Measurements from ENCODE around the gene NCOA1. TPM values are rescaled to one million over a fixed set of nuclear protein-coding genes. Genes with fewer than 3 reads are reported as not detected.
"Not testable (repeated sequence)": the region's sequence is repeated elsewhere in the genome, so short reads cannot be mapped to it uniquely, and the experiment has no call there.

The NCOA1 gene
- polyA plus RNA-seq, 4 donors, result 13.8 to 48.5 (median 20.4) TPM

DNA sequence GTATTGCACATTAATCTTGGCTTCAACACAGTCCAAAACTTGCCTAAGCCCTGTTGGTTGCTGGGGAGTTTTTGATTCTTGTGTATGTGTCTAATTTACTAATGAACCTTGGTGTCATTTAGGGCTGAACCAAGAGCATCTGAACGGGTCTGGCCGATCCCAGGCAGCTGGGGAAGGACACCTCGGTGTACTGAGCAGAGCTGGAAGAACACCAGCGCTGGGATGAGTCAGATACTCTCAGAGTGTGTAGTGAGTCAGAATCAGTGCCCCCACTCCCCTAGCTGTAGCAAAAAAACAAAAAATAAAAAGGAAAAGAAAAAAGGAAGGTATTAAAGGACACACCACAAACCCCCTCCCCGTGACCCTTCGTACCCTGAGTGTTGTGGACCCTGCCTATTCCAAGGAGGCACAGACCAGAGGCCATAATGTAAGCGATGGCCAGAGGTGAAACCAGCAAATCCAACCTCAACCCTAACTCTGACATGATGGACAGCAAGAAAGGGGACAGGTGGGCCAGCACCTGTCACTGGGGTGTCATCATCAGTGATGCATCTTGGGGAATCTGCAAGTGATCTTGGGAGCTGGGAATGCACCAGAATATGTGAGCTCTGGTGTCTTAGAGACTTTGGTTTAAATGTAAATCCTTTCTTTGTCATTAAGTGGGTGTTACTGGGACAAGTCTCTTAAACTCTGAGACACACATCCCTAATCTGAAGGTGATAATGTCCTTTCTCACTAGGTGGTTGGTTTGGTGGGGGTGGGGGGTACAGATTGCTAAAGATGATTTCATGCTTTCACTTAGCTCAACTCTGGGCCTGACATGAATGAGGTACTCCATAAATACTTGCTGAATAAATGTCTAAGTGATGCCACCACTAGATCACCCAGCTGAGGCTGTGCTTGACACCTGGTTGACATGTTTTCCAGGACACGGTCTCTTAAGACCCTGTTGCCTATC, 34.2 kb upstream of the NCOA1 start:
- Histone ChIP-seq H3K27ac (ENCODE audit: low read depth in 1 of 3, low read length in 2 of 3) (no peak overlapping the region), H3K27me3 (ENCODE audit: control insufficient read depth in 3 of 3, insufficient read depth in 3 of 3, low read length in 3 of 3) (peaks cover 0 to 2% (median 0%) of the 10 kb centered on the region in 3 donors), H3K4me1 (ENCODE audit: control insufficient read depth in 3 of 3, insufficient read depth in 2 of 3, low read depth in 1 of 3, low read length in 2 of 3) (no peaks in the 10 kb centered on the region), H3K9me3 (ENCODE audit: control insufficient read depth in 2 of 2, insufficient read depth in 1 of 2, low read depth in 1 of 2, low read length in 1 of 2) (no peaks in the 10 kb centered on the region), H3K4me3 (ENCODE audit: low read depth in 1 of 3, low read length in 3 of 3) (no peak overlapping the region), H3K36me3 (ENCODE audit: control insufficient read depth in 3 of 3, insufficient read depth in 2 of 3, low read depth in 1 of 3, low read length in 3 of 3) (no peaks in the 10 kb centered on the region)
- 61 to 75% (median 70%) methylated on average over 8 of the region's 8 CpGs for WGBS, 3 donors
- FAIRE-seq (no peak), DNase-seq (no peak)

DNA sequence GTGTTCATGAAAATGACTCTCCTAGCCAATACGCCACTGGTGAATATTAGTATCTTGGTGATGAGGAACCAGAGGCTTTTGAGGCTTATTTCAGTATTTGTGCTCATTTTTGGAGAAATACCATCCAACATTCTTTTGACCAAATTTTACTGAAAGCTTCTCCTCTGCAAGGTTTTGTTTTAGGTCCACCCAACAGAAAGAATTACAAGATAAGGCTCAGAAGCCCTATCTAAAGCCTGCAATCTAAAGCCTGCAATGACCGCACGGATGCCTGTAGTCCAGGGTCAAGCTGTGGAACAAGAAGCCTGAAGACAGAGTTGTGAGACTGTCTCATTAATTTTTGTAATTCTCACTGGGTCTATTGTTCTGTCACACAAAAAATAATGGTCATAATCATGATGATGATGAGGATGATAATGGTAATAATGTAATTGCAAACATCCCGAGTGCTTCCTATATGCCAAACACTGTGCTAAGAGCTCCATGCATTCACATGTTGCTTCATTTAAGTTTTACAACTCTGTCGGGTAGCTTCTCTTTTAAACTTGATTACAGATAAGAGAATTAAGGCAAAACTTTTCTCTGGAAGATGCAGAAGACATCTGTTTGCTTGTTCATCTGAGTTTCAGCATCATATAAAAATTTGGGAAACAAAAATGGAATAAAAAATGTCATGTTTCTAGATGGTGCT, 33.2 kb upstream of the NCOA1 start:
- FAIRE-seq, result no peak
- 75 to 86% (median 81%) methylated on average over 5 of the region's 5 CpGs for WGBS, 3 donors

DNA sequence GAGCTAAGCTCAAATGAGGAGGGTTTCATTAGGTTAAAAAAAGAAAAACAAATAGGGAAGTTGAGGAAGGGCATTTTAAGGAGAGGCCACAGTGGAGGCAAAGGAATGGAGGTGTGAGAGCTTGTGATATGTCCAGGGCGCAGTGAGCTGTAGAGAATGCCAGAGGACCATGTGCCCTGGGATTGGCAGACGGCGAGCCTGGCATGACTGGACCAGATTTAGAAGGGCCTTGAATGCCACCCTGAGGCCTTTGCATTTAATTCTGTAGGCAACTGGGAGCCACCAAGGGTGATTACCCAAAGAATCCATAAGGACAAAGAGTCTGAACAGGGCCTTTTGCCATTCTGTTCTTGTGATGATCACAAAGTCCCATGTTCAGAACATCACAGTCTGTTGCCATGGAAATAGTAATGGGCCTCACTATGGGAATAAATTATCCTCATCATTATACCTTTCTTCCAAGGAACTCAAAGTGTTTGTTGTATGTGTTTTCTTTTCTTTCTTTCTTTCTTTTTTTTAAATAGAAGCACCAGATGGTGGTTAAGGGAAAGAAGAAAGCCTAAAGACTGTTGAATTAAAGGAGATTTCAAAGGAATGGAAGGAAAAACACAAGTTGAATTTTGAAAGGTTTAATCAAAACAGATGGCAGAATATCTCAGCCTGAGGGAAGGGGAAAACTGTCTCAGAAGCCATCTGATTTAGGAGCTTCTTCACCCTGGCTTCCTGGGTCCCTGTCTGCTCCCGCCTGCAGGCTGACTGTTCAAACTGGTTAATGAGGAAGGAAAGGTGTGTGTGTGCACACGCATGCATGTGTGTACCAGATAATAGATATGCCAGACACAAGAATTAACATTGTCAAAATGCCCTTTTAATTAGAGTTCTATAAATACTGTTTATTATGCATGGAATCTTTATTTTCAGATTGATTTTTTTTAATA, 31.6 kb upstream of the NCOA1 start:
- H3K4me1 ChIP-seq (ENCODE audit: control insufficient read depth in 3 of 3, insufficient read depth in 2 of 3, low read depth in 1 of 3, low read length in 2 of 3), result no peaks in the 10 kb centered on the region
- no peaks in the 10 kb centered on the region for H3K9me3 ChIP-seq (ENCODE audit: control insufficient read depth in 2 of 2, insufficient read depth in 1 of 2, low read depth in 1 of 2, low read length in 1 of 2)
- no peaks in the 10 kb centered on the region for H3K36me3 ChIP-seq (ENCODE audit: control insufficient read depth in 3 of 3, insufficient read depth in 2 of 3, low read depth in 1 of 3, low read length in 3 of 3)
- H3K27ac ChIP-seq (ENCODE audit: low read depth in 1 of 3, low read length in 2 of 3), result no peak overlapping the region
- H3K4me3 ChIP-seq (ENCODE audit: low read depth in 1 of 3, low read length in 3 of 3), result no peak overlapping the region
- 90 to 96% (median 93%) methylated on average over 5 of the region's 5 CpGs for WGBS, 3 donors
- peaks cover 0 to 2% (median 0%) of the 10 kb centered on the region in 3 donors for H3K27me3 ChIP-seq (ENCODE audit: control insufficient read depth in 3 of 3, insufficient read depth in 3 of 3, low read length in 3 of 3)
- DNase-seq (no peak), FAIRE-seq (no peak)

More for the DNA sequence above, 33.2 kb upstream of the NCOA1 start:
- Histone ChIP-seq H3K4me1 (ENCODE audit: control insufficient read depth in 3 of 3, insufficient read depth in 2 of 3, low read depth in 1 of 3, low read length in 2 of 3) (no peaks in the 10 kb centered on the region), H3K36me3 (ENCODE audit: control insufficient read depth in 3 of 3, insufficient read depth in 2 of 3, low read depth in 1 of 3, low read length in 3 of 3) (no peaks in the 10 kb centered on the region), H3K27me3 (ENCODE audit: control insufficient read depth in 3 of 3, insufficient read depth in 3 of 3, low read length in 3 of 3) (peaks cover 0 to 2% (median 0%) of the 10 kb centered on the region in 3 donors), H3K27ac (ENCODE audit: low read depth in 1 of 3, low read length in 2 of 3) (no peak overlapping the region), H3K9me3 (ENCODE audit: control insufficient read depth in 2 of 2, insufficient read depth in 1 of 2, low read depth in 1 of 2, low read length in 1 of 2) (no peaks in the 10 kb centered on the region), H3K4me3 (ENCODE audit: low read depth in 1 of 3, low read length in 3 of 3) (no peak overlapping the region)
- DNase-seq, result no peak

DNA sequence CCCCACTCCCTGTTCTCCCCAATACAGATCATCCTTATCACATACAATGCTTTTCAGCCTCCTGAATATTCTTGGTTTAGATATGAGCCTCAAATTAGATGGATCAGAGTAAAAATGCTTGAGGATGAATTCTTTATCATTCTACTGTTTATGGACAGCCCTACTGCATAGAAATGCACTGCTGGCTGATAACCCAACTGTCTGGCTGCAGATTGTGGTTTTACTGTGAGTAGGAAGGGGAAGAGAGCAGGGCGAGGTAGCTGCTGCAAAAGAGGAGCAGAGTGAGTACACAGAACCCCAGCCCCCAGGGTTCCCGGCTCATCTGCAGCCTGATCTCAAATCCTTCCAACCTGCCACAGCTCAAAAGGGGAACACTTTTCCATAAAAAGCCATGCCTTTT, 29.4 kb upstream of the NCOA1 start:
- H3K27me3 ChIP-seq (ENCODE audit: control insufficient read depth in 3 of 3, insufficient read depth in 3 of 3, low read length in 3 of 3), result peaks cover 0 to 2% (median 0%) of the 10 kb centered on the region in 3 donors
- H3K4me3 ChIP-seq (ENCODE audit: low read depth in 1 of 3, low read length in 3 of 3), result no peak overlapping the region
- no peak overlapping the region for H3K27ac ChIP-seq (ENCODE audit: low read depth in 1 of 3, low read length in 2 of 3)
- H3K4me1 ChIP-seq (ENCODE audit: control insufficient read depth in 3 of 3, insufficient read depth in 2 of 3, low read depth in 1 of 3, low read length in 2 of 3), result peaks cover 0 to 2% (median 0%) of the 10 kb centered on the region in 3 donors
- no peak for FAIRE-seq
- no peak for DNase-seq
- no peaks in the 10 kb centered on the region for H3K36me3 ChIP-seq (ENCODE audit: control insufficient read depth in 3 of 3, insufficient read depth in 2 of 3, low read depth in 1 of 3, low read length in 3 of 3)
- no peaks in the 10 kb centered on the region for H3K9me3 ChIP-seq (ENCODE audit: control insufficient read depth in 2 of 2, insufficient read depth in 1 of 2, low read depth in 1 of 2, low read length in 1 of 2)
- WGBS, 3 donors, result 57 to 74% (median 65%) methylated on average over 2 of the region's 2 CpGs

DNA sequence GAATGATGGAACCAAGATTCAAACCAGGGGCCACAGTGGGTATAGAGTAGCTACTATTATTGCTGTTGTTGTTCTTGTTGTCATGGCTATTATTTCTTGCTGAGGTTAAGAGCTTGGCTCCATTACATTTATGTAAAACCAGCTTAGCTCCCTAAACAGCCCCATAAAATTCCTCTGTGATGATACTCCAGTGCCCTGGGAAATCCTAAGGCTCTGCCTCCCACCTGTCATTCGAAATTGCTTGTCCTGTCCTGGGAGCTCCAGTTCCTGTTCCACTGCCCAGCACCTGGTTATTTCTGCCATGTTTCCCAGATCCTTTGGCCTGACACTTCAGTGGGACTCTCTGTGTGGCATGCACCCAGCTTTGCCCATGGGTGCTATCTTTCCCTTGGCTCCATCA, 27.8 kb upstream of the NCOA1 start:
- no peaks in the 10 kb centered on the region for H3K9me3 ChIP-seq (ENCODE audit: control insufficient read depth in 2 of 2, insufficient read depth in 1 of 2, low read depth in 1 of 2, low read length in 1 of 2)
- FAIRE-seq, result no peak
- H3K27me3 ChIP-seq (ENCODE audit: control insufficient read depth in 3 of 3, insufficient read depth in 3 of 3, low read length in 3 of 3), result no peaks in the 10 kb centered on the region
- no peak overlapping the region for H3K4me3 ChIP-seq (ENCODE audit: low read depth in 1 of 3, low read length in 3 of 3)
- peaks cover 0 to 2% (median 0%) of the 10 kb centered on the region in 3 donors for H3K4me1 ChIP-seq (ENCODE audit: control insufficient read depth in 3 of 3, insufficient read depth in 2 of 3, low read depth in 1 of 3, low read length in 2 of 3)
- H3K36me3 ChIP-seq (ENCODE audit: control insufficient read depth in 3 of 3, insufficient read depth in 2 of 3, low read depth in 1 of 3, low read length in 3 of 3), result no peaks in the 10 kb centered on the region
- WGBS, 3 donors, result 90 to 95% (median 94%) methylated on average over 1 of the region's 1 CpG
- no peak for DNase-seq
- H3K27ac ChIP-seq (ENCODE audit: low read depth in 1 of 3, low read length in 2 of 3), result no peak overlapping the region

DNA sequence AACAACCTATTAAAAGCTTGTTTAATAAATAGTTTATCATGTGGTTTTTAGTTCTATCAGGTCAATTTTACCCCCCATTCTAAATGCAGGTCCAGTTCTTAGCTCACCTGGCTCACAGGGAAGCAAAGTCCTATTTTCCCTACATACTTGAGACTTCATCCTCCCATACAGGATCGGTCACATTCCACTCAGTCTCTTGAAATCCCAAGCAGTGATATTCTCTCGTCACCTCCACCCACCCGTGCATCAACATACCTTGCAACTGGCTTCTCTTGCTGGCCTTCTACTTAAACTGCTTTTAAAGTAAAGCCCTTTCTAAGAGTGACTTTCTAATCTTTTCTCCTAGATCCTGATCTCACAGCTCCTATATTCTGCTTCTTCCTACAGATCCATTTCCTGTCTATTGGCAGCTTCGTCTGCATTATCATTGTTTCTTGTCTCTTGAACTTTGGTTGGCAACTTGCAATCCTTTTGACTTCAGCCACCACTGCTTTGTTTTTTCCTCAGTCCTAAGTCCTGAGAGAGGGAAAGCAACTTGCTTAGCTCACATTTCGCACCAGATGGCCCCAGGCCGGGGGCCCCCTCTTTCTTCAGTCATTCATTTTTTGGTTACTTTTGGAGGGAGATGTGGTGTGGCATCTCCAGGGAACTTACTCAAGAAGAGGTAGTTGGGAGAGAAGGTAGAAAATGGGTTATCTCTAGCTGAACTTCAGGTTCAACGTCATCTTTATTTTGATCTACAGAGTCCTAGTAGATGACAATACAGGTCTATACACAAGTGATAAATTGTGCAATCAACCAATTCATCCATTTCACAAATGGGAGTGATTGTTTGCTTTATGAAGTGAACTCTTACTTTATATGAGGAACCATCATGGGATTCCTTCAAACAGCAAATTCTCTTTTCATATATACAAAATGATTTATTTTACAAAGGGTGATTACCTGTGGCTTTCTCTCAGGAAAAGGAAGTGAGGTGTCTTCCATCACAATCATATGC, 23.9 kb upstream of the NCOA1 start:
- FAIRE-seq (no peak), DNase-seq (peak in 1 of 2 donors; percentile 80)
- Histone ChIP-seq H3K4me1 (ENCODE audit: control insufficient read depth in 3 of 3, insufficient read depth in 2 of 3, low read depth in 1 of 3, low read length in 2 of 3) (peaks cover 0 to 2% (median 0%) of the 10 kb centered on the region in 3 donors), H3K27me3 (ENCODE audit: control insufficient read depth in 3 of 3, insufficient read depth in 3 of 3, low read length in 3 of 3) (no peaks in the 10 kb centered on the region), H3K27ac (ENCODE audit: low read depth in 1 of 3, low read length in 2 of 3) (peak overlapping the region in 1 of 3 donors; percentile 65), H3K4me3 (ENCODE audit: low read depth in 1 of 3, low read length in 3 of 3) (no peak overlapping the region), H3K36me3 (ENCODE audit: control insufficient read depth in 3 of 3, insufficient read depth in 2 of 3, low read depth in 1 of 3, low read length in 3 of 3) (no peaks in the 10 kb centered on the region), H3K9me3 (ENCODE audit: control insufficient read depth in 2 of 2, insufficient read depth in 1 of 2, low read depth in 1 of 2, low read length in 1 of 2) (no peaks in the 10 kb centered on the region)
- WGBS, 3 donors, result 69 to 80% (median 75%) methylated on average over 7 of the region's 7 CpGs

DNA sequence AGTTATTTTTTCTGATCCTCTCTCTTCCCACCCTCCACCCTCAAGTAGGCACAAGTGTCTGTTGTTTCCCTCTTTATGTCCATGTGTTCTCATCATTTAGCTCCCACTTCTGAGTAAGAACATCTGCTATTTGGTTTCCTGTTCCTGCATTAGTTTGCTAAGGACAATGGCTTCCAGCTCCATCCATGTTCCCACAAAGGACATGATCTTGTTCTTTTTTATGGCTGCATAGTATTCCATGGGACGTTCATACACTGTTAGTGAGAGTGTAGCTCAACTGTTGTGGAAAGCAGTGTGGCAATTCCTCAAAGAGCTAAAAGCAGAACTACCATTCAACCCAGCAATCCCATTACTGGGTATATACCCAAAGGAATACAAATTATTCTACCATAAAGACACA, 22.6 kb upstream of the NCOA1 start:
- not testable (repeated sequence) for DNase-seq; H3K36me3 ChIP-seq (ENCODE audit: control insufficient read depth in 3 of 3, insufficient read depth in 2 of 3, low read depth in 1 of 3, low read length in 3 of 3); H3K27me3 ChIP-seq (ENCODE audit: control insufficient read depth in 3 of 3, insufficient read depth in 3 of 3, low read length in 3 of 3); H3K9me3 ChIP-seq (ENCODE audit: control insufficient read depth in 2 of 2, insufficient read depth in 1 of 2, low read depth in 1 of 2, low read length in 1 of 2); H3K4me3 ChIP-seq (ENCODE audit: low read depth in 1 of 3, low read length in 3 of 3); FAIRE-seq; H3K27ac ChIP-seq (ENCODE audit: low read depth in 1 of 3, low read length in 2 of 3); H3K4me1 ChIP-seq (ENCODE audit: control insufficient read depth in 3 of 3, insufficient read depth in 2 of 3, low read depth in 1 of 3, low read length in 2 of 3)
- 84 to 95% (median 94%) methylated on average over 1 of the region's 1 CpG for WGBS, 3 donors

Data from small intestine (tissue), 7 donors.